Right lobe of liver (tissue), 6 donors: ENCODE data around the gene NOTCH3. TPM values are rescaled to one million over a fixed set of nuclear protein-coding genes. Genes with fewer than 3 reads are reported as not detected.
A peak's percentile ranks its signal among the peaks of the same experiment; 100 is the strongest.

Experiments used
- ATAC-seq, 4 donors: fragments of 200-7000 bp; cut with Tn5 transposase; one replicate each; pipeline ENCODE4 v1.9.1; 2020; ENCODE audit warnings: mild to moderate bottlenecking in 4 of 4, moderate library complexity in 4 of 4
- DNase-seq, 3 donors: peaks; one replicate each; pipeline ENCODE4 v3.0.0-alpha.2; 2020
- H3K27ac ChIP-seq, 3 donors: fragments of 200-600 bp; one replicate each; pipeline ENCODE4 v1.8.0; 2022
- H3K27me3 ChIP-seq, 2 donors: fragments of 200-600 bp; one replicate each; pipeline ENCODE4 v1.8.0; 2022
- H3K36me3 ChIP-seq, 4 donors: fragments of 200-600 bp; sonication (generic) in 1 of 4; one replicate each; pipeline versions ENCODE4 v1.5.1 to v1.8.0; 2017 to 2022; ENCODE audit warnings: control low read depth in 1 of 4
- H3K4me1 ChIP-seq, 4 donors: fragments of 200-600 bp; sonication (generic) in 1 of 4; one replicate each; pipeline versions ENCODE4 v1.5.1 to v1.8.0; 2017 to 2022; ENCODE audit warnings: control low read depth in 1 of 4
- H3K4me3 ChIP-seq, 3 donors: fragments of 200-600 bp; one replicate each; pipeline ENCODE4 v1.8.0; 2022
- H3K9me3 ChIP-seq, 4 donors: fragments of 200-600 bp; sonication (generic) in 1 of 4; one replicate each; pipeline versions ENCODE4 v1.5.1 to v1.8.0; 2017 to 2022; ENCODE audit warnings: control low read depth in 1 of 4
- POLR2A ChIP-seq: fragments of 450-650 bp; IDR thresholded peaks from one replicate; pipeline ENCODE4 v1.6.1; 2017; ENCODE audit warnings: antibody characterized with exemption, mild to moderate bottlenecking
- WGBS: methylation state at CpG from one replicate; pipeline ENCODE4 v1.1.6; 2018; ENCODE audit warnings: low coverage, low lambda C conversion rate; ENCODE audit not compliant: insufficient coverage; ENCODE audit errors: missing lambda C conversion rate; 5-methylcytosine and 5-hydroxymethylcytosine counted together
- intact Hi-C, 2 donors: fragments of 100-400 bp; cut with DNase I; formaldehyde crosslinking; loops; one replicate each; pipeline versions ENCODE4 v1.11.2 to v1.14.1; 2022
- total RNA-seq, 6 experiments: library from RNA; depleted of rRNA in 2 of 6; stranded (reverse); fragments of >200 nt in 2 of 6; fragmentation: NEBNext Ultra II Directional in 3 of 6; extraction: Animal tissue kit (Norgen Biotek cat#: 25700) in 3 of 6; gene quantifications; one replicate each; pipeline versions ENCODE4 v1.1.0 to v1.2.4, GENCODE V29; 2016 to 2023
- TF ChIP-seq, protein P1 (sequence below), 4 donors: fragments of 200-600 bp in 3 of 4; fragments of 450-650 bp in 1 of 4; IDR thresholded peaks; one replicate each; pipeline versions ENCODE4 v1.5.1 to v1.8.0; 2016 to 2022; ENCODE audit warnings: antibody characterized with exemption in 4 of 4, mild to moderate bottlenecking in 2 of 4
- donor health status: DM: no; HTN: yes; CAD: no.
- donor health status: DM: no; HTN: no; CAD: no.
- donor health status: DM: no; HTN: no; CAD: no.
- donor health status: DM: no; HTN: yes; CAD: no.
- donor health status: DM: no; HTN: yes; CAD: no.

NOTCH3 gene
- total RNA-seq, 6 experiments from 2014 or later: 1.7 to 6.7 (median 2.4) TPM

DNA sequence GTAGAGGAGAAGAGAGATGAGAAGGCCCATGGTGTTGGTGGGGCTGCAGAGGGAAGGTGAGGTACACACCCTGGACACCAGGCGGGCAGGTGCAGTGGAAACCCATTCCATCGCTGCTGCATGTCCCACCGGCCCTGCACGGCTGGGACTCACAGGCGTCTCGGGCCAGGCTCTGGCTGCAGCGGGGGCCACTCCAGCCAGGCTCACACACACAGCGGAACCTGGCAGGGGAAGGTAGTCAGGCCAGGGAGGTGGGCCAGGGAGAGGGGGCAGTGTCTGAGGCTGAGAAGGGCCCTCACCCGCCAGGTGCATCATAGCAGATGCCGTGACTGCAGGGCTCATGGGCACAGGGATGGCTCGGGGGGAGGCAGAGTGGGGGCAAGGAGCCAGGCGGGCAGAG is 15.6 kb downstream of the NOTCH3 start:
- Histone ChIP-seq H3K27ac (no peak overlapping the region), H3K9me3 (no peaks in the 10 kb centered on the region), H3K4me1 (no peaks in the 10 kb centered on the region), H3K36me3 (no peaks in the 10 kb centered on the region), H3K27me3 (no peaks in the 10 kb centered on the region), H3K4me3 (no peak overlapping the region)
- no CpG with 5 or more reads among the region's 12 CpGs for WGBS
- no peak for TF ChIP-seq POLR2A
- TF ChIP-seq, protein P1, sequence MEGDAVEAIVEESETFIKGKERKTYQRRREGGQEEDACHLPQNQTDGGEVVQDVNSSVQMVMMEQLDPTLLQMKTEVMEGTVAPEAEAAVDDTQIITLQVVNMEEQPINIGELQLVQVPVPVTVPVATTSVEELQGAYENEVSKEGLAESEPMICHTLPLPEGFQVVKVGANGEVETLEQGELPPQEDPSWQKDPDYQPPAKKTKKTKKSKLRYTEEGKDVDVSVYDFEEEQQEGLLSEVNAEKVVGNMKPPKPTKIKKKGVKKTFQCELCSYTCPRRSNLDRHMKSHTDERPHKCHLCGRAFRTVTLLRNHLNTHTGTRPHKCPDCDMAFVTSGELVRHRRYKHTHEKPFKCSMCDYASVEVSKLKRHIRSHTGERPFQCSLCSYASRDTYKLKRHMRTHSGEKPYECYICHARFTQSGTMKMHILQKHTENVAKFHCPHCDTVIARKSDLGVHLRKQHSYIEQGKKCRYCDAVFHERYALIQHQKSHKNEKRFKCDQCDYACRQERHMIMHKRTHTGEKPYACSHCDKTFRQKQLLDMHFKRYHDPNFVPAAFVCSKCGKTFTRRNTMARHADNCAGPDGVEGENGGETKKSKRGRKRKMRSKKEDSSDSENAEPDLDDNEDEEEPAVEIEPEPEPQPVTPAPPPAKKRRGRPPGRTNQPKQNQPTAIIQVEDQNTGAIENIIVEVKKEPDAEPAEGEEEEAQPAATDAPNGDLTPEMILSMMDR (IDR thresholded peaks at IDR 0.05): no peak
- ATAC-seq (no peak), DNase-seq (no peak)
- intact Hi-C loops: loop anchor here in 1 of 2 donors (10.0 kb wide), 1 partner anchor 260 kb away; the partner anchor contains the start of gene WIZ

DNA sequence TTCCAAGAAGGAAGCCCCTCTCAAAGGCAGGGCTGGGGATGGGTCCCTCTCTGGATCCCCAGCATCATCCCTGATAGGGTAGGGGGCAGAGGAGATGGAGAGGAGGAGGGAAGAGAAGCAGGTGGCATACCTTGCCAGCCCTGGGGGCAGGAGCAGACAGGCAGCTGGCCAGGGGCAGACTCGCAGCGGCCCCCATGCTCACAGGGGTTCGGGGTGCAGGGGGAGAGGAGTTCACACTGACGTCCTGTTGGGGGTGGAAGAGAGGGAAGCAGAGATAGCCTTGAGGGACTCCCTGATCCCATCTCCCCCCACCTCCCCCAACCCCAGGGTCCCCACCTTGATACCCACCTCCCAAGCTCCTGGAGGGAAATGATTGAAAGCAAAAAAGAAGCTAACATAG is 16.0 kb downstream of the NOTCH3 start:
- Histone ChIP-seq H3K4me3 (no peak overlapping the region), H3K27ac (no peak overlapping the region), H3K27me3 (no peaks in the 10 kb centered on the region), H3K9me3 (no peaks in the 10 kb centered on the region), H3K36me3 (no peaks in the 10 kb centered on the region), H3K4me1 (no peaks in the 10 kb centered on the region)
- DNase-seq (no peak), ATAC-seq (no peak)
- 94% methylated on average over 2 of the region's 4 CpGs for WGBS
- intact Hi-C loops: loop anchor here in 1 of 2 donors (10.0 kb wide), 1 partner anchor 260 kb away; the partner anchor contains the start of gene WIZ
- TF ChIP-seq, protein P1 (IDR thresholded peaks at IDR 0.05): no peak

DNA sequence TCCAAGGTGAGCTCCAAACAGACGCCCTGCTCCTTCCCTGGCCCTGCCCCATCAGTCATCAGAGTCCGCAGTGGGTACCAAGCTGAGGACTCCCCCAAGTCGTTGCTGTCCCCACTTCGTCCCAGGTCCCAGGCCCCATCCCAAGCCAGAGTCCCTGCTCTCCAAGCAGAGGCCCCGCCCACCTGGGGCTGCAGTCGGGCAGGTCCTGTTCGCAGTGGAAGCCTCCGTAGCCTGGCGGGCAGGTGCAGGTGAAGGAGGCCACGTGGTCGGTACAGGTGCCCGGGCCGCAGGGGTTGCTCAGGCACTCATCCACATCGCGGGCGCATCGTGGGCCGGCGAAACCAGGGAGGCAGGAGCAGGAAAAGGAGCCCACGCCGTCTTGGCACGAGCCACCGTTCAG is 19.4 kb downstream of the NOTCH3 start:
- Histone ChIP-seq H3K27ac (no peak overlapping the region), H3K36me3 (no peaks in the 10 kb centered on the region), H3K27me3 (no peaks in the 10 kb centered on the region), H3K4me1 (peaks cover 0 to 3% (median 0%) of the 10 kb centered on the region in 4 donors), H3K4me3 (no peak overlapping the region), H3K9me3 (no peaks in the 10 kb centered on the region)
- ATAC-seq (no peak), DNase-seq (no peak)
- intact Hi-C loops: loop anchor here in 1 of 2 donors (10.0 kb wide), 1 partner anchor 263 kb away; the partner anchor contains the start of gene WIZ
- no peak for TF ChIP-seq POLR2A
- TF ChIP-seq, protein P1 (IDR thresholded peaks at IDR 0.05): no peak
- no CpG with 5 or more reads among the region's 23 CpGs for WGBS

DNA sequence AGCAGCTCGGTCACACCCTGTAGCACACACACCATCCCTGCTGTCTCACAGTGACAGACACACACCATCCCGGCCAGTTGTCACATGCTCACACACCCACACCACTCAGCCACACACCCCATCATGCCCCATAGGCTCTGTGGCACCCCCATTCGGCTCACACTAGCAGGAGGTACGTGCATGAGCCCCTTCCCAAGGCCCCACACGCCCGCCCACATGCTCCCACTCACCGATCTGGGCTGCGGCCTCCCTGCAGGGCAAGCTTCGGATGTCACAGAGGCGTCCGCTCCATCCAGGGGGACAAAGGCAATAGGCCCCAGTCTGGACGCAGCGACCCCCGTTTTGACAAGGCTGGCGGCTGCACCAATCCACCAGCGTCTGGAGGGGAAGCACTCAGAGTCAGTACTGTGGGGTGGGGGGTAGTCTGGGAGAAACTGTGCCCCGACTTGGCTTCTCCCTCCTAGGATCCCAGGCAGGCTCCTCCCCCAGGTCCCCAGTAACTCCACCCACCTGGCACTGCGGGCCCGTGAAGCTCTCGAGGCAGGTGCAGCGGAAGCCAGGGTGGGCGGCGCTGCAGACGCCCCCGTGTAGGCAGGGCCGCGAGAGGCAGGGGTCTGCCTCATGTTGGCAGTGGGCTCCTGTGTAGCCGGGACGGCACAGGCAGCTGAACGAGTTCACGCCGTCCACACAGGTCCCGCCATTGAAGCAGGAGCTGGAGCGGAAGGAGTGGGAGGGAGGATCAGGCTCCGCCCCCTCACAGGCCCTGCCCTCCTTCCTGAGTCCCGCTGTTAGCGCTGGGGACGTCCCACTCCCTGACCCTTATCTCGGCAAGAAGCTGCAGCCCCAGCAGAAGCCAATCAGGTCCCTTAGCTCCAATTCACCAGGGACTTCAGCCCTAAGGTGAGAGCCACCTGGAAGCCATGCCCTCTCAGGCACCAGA is 20.1 kb downstream of the NOTCH3 start:
- WGBS: 63% methylated on average over 2 of the region's 39 CpGs
- Histone ChIP-seq H3K27me3 (no peaks in the 10 kb centered on the region), H3K4me3 (peak overlapping the region; percentile 16 to 44 (median 21)), H3K36me3 (no peaks in the 10 kb centered on the region), H3K4me1 (peaks cover 0 to 3% (median 0%) of the 10 kb centered on the region in 4 donors), H3K27ac (no peak overlapping the region), H3K9me3 (no peaks in the 10 kb centered on the region)
- ATAC-seq (peak; percentile 61 to 70 (median 66)), DNase-seq (peak in 1 of 3 donors; percentile 48)
- TF ChIP-seq, protein P1 (IDR thresholded peaks at IDR 0.05): no peak
- intact Hi-C loops: loop anchor here in 1 of 2 donors (10.0 kb wide), 1 partner anchor 264 kb away; the partner anchor contains the start of gene WIZ
